Astrocyte of the cerebellum (primary cell): ENCODE results near the gene YAP1.

Experiments
- DNase-seq: peaks from one replicate; pipeline ENCODE4 v3.0.0-alpha.2; 2011; ENCODE audit warnings: low read depth
- H3K4me3 ChIP-seq: 2 replicates; pipeline ENCODE4 v1.5.1; 2011; ENCODE audit warnings: mild to moderate bottlenecking, low read depth, low read length, moderate library complexity
- CTCF ChIP-seq: IDR thresholded peaks from 2 replicates; pipeline ENCODE4 v1.5.1; 2012; ENCODE audit warnings: low read length, low read depth, moderate library complexity, mild to moderate bottlenecking; ENCODE audit errors: missing control alignments
- in situ Hi-C: cut with HindIII; loops from 2 replicates; pipeline ENCODE4 v1.10.0; 2017; ENCODE audit warnings: low sequenced_read_pairs

Gene YAP1

GRCh38 chr11:102163368-102163767 is 53.1 kb downstream of the YAP1 start:
- no peak for TF ChIP-seq CTCF
- no peak for DNase-seq
- in situ Hi-C loops: no loop called here
- H3K4me3 ChIP-seq: no peak overlapping the region

- H3K4me3 ChIP-seq: no peak overlapping the region
- no peak for DNase-seq
- in situ Hi-C loops: no loop called here
- TF ChIP-seq CTCF: no peak
Measured at GRCh38 chr11:102166175-102167064, 56.2 kb downstream of the YAP1 start.

DNA sequence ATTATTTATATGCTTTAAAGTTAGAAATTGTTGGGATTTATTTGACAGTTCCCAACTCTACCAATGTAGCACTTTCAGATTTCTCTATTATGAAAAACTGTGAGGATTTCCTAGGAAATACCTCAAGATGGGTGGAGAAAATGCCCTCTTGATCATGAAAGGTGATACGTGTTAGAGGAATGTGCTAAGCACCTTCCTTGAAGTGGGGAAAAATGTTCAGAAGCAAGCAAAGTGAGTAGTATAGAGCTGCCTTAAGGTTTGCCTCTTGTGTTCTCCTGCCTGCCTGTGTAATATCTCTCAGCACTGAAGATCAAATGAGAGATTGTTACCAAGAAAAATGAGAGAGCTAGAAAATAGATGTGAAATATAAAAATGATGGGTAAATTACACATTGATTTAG is 58.2 kb downstream of the YAP1 start:
- no peak for DNase-seq
- TF ChIP-seq CTCF: no peak
- in situ Hi-C loops: no loop called here
- H3K4me3 ChIP-seq: no peak overlapping the region

DNA sequence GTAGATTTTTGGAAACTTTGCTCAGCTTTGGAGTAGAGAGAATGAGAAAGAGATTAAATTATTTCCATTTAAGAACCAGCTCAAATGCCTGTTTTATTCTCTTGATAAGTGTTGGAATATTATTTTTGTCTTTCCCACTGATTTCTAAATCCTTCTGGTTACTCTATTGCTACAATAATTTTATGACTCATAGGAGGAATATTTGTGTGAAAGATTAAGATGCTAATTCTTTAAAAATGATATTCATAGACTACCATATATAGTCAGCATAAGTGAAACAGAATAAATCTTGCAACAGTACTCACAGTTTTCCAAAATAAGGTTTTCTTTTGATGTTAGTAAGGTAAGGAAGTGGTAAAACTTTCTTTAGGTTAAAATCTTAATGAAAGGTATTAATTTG is 60.9 kb downstream of the YAP1 start:
- H3K4me3 ChIP-seq: no peak overlapping the region
- no peak for TF ChIP-seq CTCF
- in situ Hi-C loops: no loop called here
- DNase-seq: peak; percentile 48

DNA sequence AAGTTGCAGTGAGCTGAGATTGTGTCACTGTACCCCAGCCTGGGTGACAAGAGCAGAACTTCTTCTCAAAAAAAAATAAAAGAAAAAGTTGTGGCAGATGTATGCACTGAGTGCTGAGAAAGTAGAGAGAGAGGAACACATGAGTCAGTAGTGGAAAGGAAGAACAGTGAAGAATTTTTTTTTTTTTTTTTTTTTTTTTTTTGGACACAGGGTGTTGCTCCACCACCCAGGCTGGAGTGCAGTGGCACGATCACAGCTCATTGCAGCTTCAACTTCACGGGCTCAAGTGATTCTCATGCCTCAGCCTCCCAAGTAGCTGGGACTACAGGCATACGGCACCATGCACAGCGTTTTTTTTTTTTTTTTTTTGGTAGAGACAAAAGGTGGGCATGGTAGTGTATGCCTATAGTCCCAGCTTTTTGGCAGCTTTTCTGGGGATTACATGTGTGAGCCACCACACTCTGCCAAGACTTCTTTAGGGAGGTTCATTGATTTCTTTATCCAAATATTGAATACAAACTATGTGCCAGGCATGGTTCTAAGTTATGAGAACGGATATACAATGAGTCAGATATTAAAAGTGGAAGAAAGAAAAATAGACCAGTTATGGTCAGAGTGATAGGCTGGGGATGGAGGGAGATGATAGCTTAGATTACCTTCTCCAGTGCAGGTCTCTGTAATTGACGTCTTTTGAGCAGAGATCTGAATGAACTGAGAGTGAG is 62.0 kb downstream of the YAP1 start:
- no peak overlapping the region for H3K4me3 ChIP-seq
- no peak for TF ChIP-seq CTCF
- in situ Hi-C loops: no loop called here
- DNase-seq: no peak

DNA sequence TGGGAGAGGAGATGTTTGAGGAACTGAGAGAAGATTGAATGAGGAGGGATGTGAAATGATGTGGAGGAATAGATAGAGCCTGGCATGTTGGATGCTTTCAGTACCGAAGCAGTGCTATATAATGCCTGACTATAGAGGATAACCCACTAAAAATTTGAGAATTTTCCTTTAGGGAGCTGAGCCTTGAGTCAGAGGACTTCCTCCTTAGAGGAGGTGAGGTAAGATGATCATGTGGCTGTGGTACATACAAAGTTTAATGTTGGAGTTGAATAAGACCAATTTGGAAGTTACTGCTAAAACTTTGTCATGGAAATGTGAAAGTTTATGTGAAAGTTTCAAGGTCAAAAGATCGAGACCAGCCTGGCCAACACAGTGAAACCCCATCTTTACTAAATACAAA is 66.9 kb downstream of the YAP1 start:
- in situ Hi-C loops: no loop called here
- no peak overlapping the region for H3K4me3 ChIP-seq
- no peak for TF ChIP-seq CTCF
- no peak for DNase-seq
